ENCODE results near the gene PTGDR2. TPM values are rescaled to one million over a fixed set of nuclear protein-coding genes. Genes with fewer than 3 reads are reported as not detected.

The PTGDR2 gene
- polyA plus RNA-seq, 2 of the 4 experiments (the other 2 are of a cell fraction), result 0.09 to 0.19 TPM

GRCh38 chr11:60835534-60835846, 20.3 kb downstream of the PTGDR2 start:
- H3K4me2 ChIP-seq, result no peak overlapping the region

DNA sequence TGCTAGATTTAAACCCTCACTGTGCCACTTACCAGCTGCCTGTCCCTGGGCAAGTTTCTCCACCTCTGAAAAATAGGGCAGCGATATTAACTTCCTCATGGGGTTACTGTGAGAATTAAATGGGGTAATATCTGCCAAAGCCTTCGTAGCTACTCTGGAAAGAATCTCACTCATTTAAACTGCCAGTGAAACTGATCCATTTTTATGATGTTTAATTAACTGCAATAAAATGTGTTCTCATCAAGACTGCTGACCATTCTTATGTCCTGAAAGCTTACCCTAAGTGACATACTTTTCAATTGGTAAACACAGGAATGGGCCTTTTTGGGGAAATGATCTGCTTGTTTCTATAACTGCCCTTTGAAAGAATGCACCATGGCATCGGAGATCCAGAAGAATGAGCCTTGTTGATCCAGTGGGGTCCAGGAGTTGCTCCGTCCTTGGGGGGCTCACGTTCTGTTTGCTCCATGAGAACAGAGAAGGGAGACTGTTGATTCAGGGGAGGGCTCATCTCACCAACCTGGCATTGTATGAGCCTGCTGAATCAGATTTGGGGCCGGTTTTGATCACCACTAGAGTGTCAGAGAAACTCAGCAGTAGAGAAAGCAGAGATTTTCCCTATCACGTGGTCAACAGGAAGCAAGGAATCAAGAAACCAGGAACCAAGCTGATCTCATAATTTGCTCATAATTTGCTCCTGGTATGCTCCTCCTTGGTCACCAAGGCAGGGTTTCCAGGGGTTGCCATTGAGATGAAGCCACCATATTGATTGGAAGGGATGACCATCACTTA, 20.8 kb downstream of the PTGDR2 start:
- FAIRE-seq (no peak), ATAC-seq (no peak), DNase-seq (ENCODE audit: low read depth in 1 of 2, low spot score in 1 of 2) (no peak)
- ChIA-PET POLR2A (no interaction called here), CTCF (interaction anchor here (0.8 to 3.8 kb wide), 6 partner anchors 22 to 550 kb away, joined by 3 to 18 read pairs (median 3); no protein-coding TSS in a partner anchor)
- 33% methylated on average over 7 of the region's 7 CpGs for WGBS (ENCODE audit: missing lambda C conversion rate)
- Histone ChIP-seq H3K9me3 (no peaks in the 10 kb centered on the region), H3K4me2 (no peak overlapping the region), H3K27ac (no peak overlapping the region), H3K4me1 (no peaks in the 10 kb centered on the region), H3K4me3 (no peak overlapping the region)
- TF ChIP-seq JUNB (IDR thresholded peaks at IDR 0.05), result no peak
- no peak for TF ChIP-seq MYC (IDR thresholded peaks at IDR 0.05; ENCODE audit: borderline replicate concordance, low read length)
- no peak for TF ChIP-seq ZFP36 (IDR thresholded peaks at IDR 0.05; ENCODE audit: borderline replicate concordance, partially characterized antibody)
- no peak for TF ChIP-seq HOXA7 (CRISPR knock-in tag; IDR thresholded peaks at IDR 0.05)
- no peak for TF ChIP-seq USF2 (IDR thresholded peaks at IDR 0.05)
- TF ChIP-seq TFCP2L1 (CRISPR knock-in tag; IDR thresholded peaks at IDR 0.05), result no peak
- no peak for TF ChIP-seq MAFK (IDR thresholded peaks at IDR 0.05; ENCODE audit: partially characterized antibody)
- TF ChIP-seq RFX5 (IDR thresholded peaks at IDR 0.05), result no peak
- TF ChIP-seq TP53 (CRISPR knock-in tag; IDR thresholded peaks at IDR 0.05), result no peak
- no peak for TF ChIP-seq HMGXB4 (CRISPR knock-in tag; IDR thresholded peaks at IDR 0.05; ENCODE audit: borderline replicate concordance)
- TF ChIP-seq POLR2AphosphoS2 (conservative IDR thresholded peaks at IDR 0.05; ENCODE audit: low read length), result no peak
- TF ChIP-seq ZNF302 (CRISPR knock-in tag; IDR thresholded peaks at IDR 0.05), result no peak
- TF ChIP-seq, protein P1, sequence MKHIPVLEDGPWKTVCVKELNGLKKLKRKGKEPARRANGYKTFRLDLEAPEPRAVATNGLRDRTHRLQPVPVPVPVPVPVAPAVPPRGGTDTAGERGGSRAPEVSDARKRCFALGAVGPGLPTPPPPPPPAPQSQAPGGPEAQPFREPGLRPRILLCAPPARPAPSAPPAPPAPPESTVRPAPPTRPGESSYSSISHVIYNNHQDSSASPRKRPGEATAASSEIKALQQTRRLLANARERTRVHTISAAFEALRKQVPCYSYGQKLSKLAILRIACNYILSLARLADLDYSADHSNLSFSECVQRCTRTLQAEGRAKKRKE (CRISPR knock-in tag; IDR thresholded peaks at IDR 0.05; ENCODE audit: low read depth), result no peak
- no peak for TF ChIP-seq EHMT2 (IDR thresholded peaks at IDR 0.05; ENCODE audit: low read depth)
- no peak for TF ChIP-seq GATA3 (IDR thresholded peaks at IDR 0.05; ENCODE audit: borderline replicate concordance)
- no peak for TF ChIP-seq RCOR1 (IDR thresholded peaks at IDR 0.05; ENCODE audit: low read depth, low read length)
- no peak for TF ChIP-seq CEBPB (IDR thresholded peaks at IDR 0.05)

More at GRCh38 chr11:60835534-60835846, 20.3 kb downstream of the PTGDR2 start:
- 49% methylated on average over 3 of the region's 3 CpGs for WGBS (ENCODE audit: missing lambda C conversion rate)
- POLR2A ChIA-PET, result no interaction called here
- TF ChIP-seq, protein P2, sequence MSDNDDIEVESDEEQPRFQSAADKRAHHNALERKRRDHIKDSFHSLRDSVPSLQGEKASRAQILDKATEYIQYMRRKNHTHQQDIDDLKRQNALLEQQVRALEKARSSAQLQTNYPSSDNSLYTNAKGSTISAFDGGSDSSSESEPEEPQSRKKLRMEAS (IDR thresholded peaks at IDR 0.05), result no peak
- no peak for TF ChIP-seq NPAS2 (CRISPR knock-in tag; IDR thresholded peaks at IDR 0.05; ENCODE audit: borderline replicate concordance)
- TF ChIP-seq USF2 (IDR thresholded peaks at IDR 0.05), result no peak
- no peak for TF ChIP-seq MYC (IDR thresholded peaks at IDR 0.05; ENCODE audit: borderline replicate concordance, low read length)
- TF ChIP-seq, protein P3, sequence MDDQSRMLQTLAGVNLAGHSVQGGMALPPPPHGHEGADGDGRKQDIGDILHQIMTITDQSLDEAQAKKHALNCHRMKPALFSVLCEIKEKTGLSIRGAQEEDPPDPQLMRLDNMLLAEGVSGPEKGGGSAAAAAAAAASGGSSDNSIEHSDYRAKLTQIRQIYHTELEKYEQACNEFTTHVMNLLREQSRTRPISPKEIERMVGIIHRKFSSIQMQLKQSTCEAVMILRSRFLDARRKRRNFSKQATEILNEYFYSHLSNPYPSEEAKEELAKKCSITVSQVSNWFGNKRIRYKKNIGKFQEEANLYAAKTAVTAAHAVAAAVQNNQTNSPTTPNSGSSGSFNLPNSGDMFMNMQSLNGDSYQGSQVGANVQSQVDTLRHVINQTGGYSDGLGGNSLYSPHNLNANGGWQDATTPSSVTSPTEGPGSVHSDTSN (IDR thresholded peaks at IDR 0.05), result no peak
- TF ChIP-seq RCOR1 (IDR thresholded peaks at IDR 0.05; ENCODE audit: low read depth, low read length), result no peak
- no peak for TF ChIP-seq BHLHE40 (IDR thresholded peaks at IDR 0.05; ENCODE audit: low read depth, low read length)
- TF ChIP-seq FOXS1 (CRISPR knock-in tag; IDR thresholded peaks at IDR 0.05), result no peak
- TF ChIP-seq ZFP36 (IDR thresholded peaks at IDR 0.05; ENCODE audit: borderline replicate concordance, partially characterized antibody), result no peak
- no peak for TF ChIP-seq CBX2 (IDR thresholded peaks at IDR 0.05; ENCODE audit: borderline replicate concordance, low read depth)
- no peak for TF ChIP-seq ZSCAN20 (CRISPR knock-in tag; IDR thresholded peaks at IDR 0.05)
- no peak for TF ChIP-seq NR3C1 (IDR thresholded peaks at IDR 0.05)
- no peak for TF ChIP-seq ZC3H11A (IDR thresholded peaks at IDR 0.05)
- TF ChIP-seq KDM1A (IDR thresholded peaks at IDR 0.05; ENCODE audit: low read depth), result no peak
- no peak for TF ChIP-seq BCL3 (IDR thresholded peaks at IDR 0.05)
- TF ChIP-seq HOXA7 (CRISPR knock-in tag; IDR thresholded peaks at IDR 0.05), result no peak
- Histone ChIP-seq H3K4me3 (no peak overlapping the region), H3K9me3 (no peaks in the 10 kb centered on the region), H3K27ac (no peak overlapping the region), H3K4me1 (no peaks in the 10 kb centered on the region)
- CTCF ChIA-PET, result interaction anchor here (1.0 to 3.8 kb wide), 5 partner anchors 23 to 549 kb away, joined by 3 to 18 read pairs (median 3); no protein-coding TSS in a partner anchor
- DNase-seq (ENCODE audit: low read depth in 1 of 2, low spot score in 1 of 2) (no peak), FAIRE-seq (no peak), ATAC-seq (no peak)
